IgD-negative memory B cell (primary cell): Measurements from ENCODE around the gene BICD1. TPM values are rescaled to one million over a fixed set of nuclear protein-coding genes. Genes with fewer than 3 reads are reported as not detected.

ENCODE experiments used
- H3K27ac Mint-ChIP-seq, 3 donors: one replicate each; pipeline ENCODE4 v1.8.0; 2020 to 2022; ENCODE audit warnings: mild to moderate bottlenecking in 3 of 3, mixed read lengths in 3 of 3, moderate library complexity in 1 of 3
- H3K27me3 Mint-ChIP-seq: one replicate; pipeline ENCODE4 v1.8.0; 2021; ENCODE audit warnings: mixed read lengths
- H3K36me3 Mint-ChIP-seq: one replicate; pipeline ENCODE4 v1.8.0; 2020; ENCODE audit warnings: mild to moderate bottlenecking, mixed read lengths
- H3K4me1 Mint-ChIP-seq, 3 donors: one replicate each; pipeline ENCODE4 v1.8.0; 2020 to 2022; ENCODE audit warnings: mixed read lengths in 3 of 3, mild to moderate bottlenecking in 1 of 3
- H3K4me3 Mint-ChIP-seq, 4 donors: one replicate each; pipeline ENCODE4 v1.8.0; 2020 to 2022; ENCODE audit warnings: mild to moderate bottlenecking in 4 of 4, mixed read lengths in 4 of 4, moderate library complexity in 3 of 4
- H3K9me3 Mint-ChIP-seq, 3 donors: one replicate each; pipeline ENCODE4 v1.8.0; 2020 to 2021; ENCODE audit warnings: mixed read lengths in 3 of 3, mild to moderate bottlenecking in 1 of 3
- polyA plus RNA-seq: library from polyadenylated mRNA; unstranded; fragments of 300-500 nt; fragmentation: Illumina TruSeq; gene quantifications from one replicate; pipeline ENCODE4 v1.2.3, GENCODE V29; 2021

The BICD1 gene
- polyA plus RNA-seq, 1 donor from 2014 or later, result 19.9 TPM

DNA sequence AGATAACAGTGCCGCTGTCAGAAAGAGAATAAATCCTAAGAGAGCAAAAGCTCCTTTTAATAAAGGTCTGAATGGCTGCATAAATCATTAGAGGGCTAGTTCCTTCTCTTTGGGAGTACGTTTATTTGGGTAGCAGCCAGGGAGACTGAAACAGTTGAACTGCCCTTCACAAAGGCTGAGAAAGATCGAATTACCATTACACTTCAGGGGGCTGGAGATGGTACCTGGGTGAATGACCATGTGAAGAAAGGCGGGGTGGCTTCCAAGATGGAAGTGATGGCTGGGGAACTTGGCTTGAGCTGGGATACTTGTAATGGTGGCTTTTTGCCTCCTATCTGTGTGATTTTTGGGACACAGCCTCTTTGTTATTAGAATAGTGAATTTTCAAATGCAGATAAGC lies 291.0 kb downstream of the BICD1 start:
- Mint-ChIP-seq H3K4me1 (peaks cover 8 to 13% (median 9%) of the 10 kb centered on the region in 3 donors), H3K4me3 (peak overlapping the region in 2 of 4 donors; percentile 10 to 57), H3K36me3 (no peaks in the 10 kb centered on the region), H3K9me3 (no peaks in the 10 kb centered on the region), H3K27ac (no peak overlapping the region), H3K27me3 (peaks cover 14% of the 10 kb centered on the region)

DNA sequence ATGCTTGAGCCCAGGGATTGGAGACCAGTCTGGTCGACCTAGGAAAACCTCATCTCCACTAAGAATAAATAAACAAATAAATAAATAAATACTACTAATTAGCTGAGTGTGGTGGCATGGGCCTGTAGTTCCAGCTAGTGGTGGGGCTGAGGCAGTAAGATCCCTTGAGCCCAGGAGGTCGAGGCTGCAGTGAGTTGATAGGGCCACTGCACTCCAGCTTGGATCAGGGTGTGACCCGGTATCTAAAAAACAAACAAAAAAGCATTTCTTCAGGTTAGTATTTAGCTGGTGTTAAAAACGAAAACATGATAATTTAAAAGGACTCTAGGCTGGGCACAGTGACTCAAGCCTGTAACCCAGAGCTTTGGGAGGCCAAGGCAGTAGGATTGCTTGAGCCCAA lies 291.5 kb downstream of the BICD1 start:
- Mint-ChIP-seq H3K27me3 (peaks cover 11% of the 10 kb centered on the region), H3K36me3 (no peaks in the 10 kb centered on the region), H3K9me3 (no peaks in the 10 kb centered on the region), H3K27ac (no peak overlapping the region), H3K4me3 (peak overlapping the region in 3 of 4 donors; percentile 33 to 98 (median 89)), H3K4me1 (peaks cover 8 to 13% (median 9%) of the 10 kb centered on the region in 3 donors)

DNA sequence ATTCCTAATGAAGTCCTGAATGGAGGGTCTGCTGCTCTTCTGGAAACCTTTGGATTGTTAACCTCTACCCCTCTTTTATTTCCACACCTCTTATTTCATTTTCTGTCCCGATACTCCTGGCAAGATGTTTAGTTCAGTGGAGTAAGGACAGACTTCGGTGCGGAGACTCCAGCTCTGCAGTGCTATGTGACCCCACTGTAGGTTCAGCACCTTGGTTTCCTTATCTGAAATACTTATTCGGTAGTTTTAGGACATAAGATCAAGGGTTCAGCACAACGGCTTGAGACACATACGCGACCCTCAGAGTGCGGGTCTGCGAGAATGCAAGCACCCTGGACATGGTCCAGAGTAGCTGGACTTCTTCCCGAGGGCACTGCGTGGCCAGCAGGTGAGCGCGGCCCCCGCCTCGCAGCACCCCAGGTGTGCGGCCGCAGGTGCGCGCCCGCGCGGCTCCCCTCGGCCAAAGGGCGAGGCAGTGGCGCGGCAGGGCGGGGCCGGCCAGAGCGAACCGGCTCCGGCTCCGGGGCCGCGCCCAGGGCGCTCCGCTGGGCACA lies 292.2 kb downstream of the BICD1 start:
- Mint-ChIP-seq H3K4me1 (peaks cover 8 to 13% (median 10%) of the 10 kb centered on the region in 3 donors), H3K4me3 (peak overlapping the region; percentile 85 to 99 (median 96)), H3K9me3 (no peaks in the 10 kb centered on the region), H3K36me3 (no peaks in the 10 kb centered on the region), H3K27ac (no peak overlapping the region), H3K27me3 (peaks cover 11% of the 10 kb centered on the region)

DNA sequence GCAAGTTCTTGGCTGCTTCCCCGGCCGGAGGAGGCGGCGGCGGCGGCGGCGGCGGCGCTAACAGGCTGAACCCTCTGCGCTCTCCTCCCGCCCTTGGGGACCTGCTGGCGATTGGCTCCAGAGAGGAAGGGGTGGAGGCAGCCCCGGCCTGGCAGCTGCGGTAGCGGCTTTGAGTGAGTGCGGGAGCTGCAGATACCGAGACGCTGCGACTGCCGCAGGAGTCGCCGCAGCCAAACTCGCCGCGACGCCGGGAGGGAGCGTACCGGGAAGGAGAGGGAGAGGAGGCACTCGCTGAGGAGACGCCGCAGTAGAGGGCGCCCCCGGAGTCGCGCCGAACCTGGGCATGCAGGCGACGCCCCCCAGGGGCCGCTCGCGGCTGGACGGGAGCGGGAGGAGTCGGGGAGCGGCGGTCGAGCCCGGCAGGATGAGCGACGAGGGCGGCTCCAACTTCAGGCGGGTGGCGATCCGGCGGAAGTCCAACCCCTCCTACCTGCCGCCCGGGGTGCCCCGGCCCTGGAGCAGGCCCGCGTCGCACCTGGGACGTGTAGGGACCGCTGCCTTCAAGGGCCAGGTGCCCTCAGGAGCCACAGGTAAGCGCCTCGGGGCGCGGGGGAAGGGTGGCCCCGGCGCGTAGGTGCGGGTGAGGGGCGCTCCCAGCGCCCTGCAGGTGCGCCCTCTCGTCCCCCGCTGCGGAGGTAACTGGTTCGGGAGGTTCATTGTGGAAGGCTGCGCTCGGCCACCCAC lies 292.9 kb downstream of the BICD1 start, which contains the start of gene FGD4:
Gene FGD4, plus strand, starts transcription at position 189 of the 744 bp plus-strand sequence.
- Mint-ChIP-seq H3K36me3 (no peaks in the 10 kb centered on the region), H3K27ac (peak within 1 kb of the TSS in 2 of 3 donors; percentile 59 to 63)

DNA sequence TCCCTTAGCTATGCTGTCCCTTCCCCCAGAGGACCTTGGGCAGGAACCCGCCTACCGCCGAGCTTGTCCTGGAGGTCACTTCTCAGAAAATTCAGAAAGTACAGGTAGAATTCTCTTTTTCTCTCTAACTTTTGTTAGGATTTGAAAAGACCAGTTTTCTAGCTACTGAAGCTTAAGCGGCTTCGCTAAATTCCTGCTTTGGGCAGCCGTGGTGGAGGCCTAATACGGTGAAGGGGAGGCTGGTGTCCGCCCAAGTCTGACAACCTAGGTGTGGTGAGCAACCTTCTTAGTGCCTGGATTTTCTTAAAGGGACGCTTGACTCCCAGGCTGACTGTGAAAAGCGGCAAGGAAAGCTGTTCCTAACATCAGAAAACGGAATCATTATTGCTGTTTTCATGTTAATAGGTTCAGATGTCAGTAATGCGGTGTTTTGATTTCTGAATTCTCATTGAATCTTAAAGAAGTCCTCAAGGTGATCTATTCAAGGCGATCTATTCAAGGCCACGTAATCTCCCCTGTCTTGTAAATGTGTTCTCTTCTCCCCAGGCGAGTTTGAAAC lies 293.5 kb downstream of the BICD1 start:
- Mint-ChIP-seq H3K9me3 (no peaks in the 10 kb centered on the region), H3K27me3 (peaks cover 11% of the 10 kb centered on the region), H3K36me3 (no peaks in the 10 kb centered on the region), H3K27ac (no peak overlapping the region), H3K4me1 (peaks cover 10 to 13% (median 11%) of the 10 kb centered on the region in 3 donors), H3K4me3 (peak overlapping the region; percentile 87 to 98 (median 96))

More for the DNA sequence above, 292.9 kb downstream of the BICD1 start, which contains the start of gene FGD4:
- peaks cover 10 to 13% (median 11%) of the 10 kb centered on the region in 3 donors for H3K4me1 Mint-ChIP-seq
- H3K27me3 Mint-ChIP-seq, result peaks cover 11% of the 10 kb centered on the region
- H3K4me3 Mint-ChIP-seq, result peak within 1 kb of the TSS; percentile 93 to 99 (median 98)
- H3K9me3 Mint-ChIP-seq, result no peaks in the 10 kb centered on the region

DNA sequence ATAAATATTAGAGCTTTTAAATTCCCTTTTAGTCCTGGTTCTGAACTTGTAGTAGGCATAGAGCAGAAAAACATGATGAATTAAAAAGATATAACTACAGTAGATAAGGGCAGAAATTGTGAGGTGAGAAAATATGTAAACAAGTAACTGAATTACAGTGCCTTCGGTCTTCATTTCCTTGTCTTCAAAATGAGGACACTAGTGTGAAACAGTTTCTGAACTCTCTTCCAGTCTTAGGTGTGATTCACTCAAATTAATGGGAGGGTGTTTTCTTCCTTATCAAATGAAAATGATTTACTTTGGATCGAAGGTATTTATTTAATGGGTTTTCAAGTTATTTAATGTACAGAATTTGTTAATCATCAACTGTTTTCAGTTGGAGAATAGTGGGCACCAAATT lies 294.2 kb downstream of the BICD1 start:
- Mint-ChIP-seq H3K9me3 (no peaks in the 10 kb centered on the region), H3K27ac (no peak overlapping the region), H3K27me3 (peaks cover 13% of the 10 kb centered on the region), H3K4me3 (peak overlapping the region in 3 of 4 donors; percentile 87 to 98 (median 93)), H3K4me1 (peaks cover 10 to 13% (median 11%) of the 10 kb centered on the region in 3 donors), H3K36me3 (no peaks in the 10 kb centered on the region)

DNA sequence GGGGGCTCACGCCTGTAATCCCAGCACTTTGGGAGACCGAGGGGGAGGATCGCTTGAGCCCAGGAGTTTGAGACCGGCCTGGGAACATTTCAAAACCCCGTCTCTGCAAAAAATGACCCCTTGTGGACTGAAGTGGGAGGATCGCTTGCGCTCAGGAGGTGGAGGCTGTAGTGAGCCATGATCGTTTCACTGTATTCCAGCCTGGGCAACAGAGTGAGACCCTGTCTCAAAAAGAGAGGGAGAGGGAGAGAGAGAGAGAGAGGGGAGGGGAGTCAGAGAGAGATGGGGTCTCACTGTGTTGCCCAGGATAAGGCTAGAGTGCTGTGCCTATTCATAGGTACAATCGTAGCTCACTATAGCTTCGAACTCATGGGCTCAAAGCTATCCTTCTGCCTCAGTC lies 295.5 kb downstream of the BICD1 start:
- H3K9me3 Mint-ChIP-seq, result no peaks in the 10 kb centered on the region
- H3K27me3 Mint-ChIP-seq, result peaks cover 13% of the 10 kb centered on the region
- H3K4me1 Mint-ChIP-seq, result peaks cover 10 to 13% (median 11%) of the 10 kb centered on the region in 3 donors
- no peak overlapping the region for H3K27ac Mint-ChIP-seq
- H3K4me3 Mint-ChIP-seq, result no peak overlapping the region
- H3K36me3 Mint-ChIP-seq, result no peaks in the 10 kb centered on the region

DNA sequence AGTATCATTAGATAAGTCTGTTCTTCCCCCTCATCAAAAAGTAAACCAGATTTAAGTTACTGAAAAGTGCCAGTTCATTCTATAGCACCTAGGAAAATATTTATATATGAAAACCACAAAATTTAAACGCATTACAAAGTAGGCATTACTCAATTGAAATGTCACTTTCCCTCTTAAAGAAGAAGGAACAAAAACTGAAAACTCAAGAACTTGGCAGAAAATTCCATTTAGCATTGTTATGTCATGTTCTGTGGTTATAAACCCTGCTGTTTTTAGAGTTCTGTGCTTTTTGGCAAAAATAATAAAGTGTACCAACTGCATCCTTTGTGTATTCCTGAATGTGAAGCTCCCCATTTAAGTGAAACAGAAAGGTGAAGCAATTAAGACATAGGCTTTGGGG lies 296.3 kb downstream of the BICD1 start:
- Mint-ChIP-seq H3K4me1 (peaks cover 10 to 13% (median 11%) of the 10 kb centered on the region in 3 donors), H3K36me3 (no peaks in the 10 kb centered on the region), H3K27me3 (peaks cover 13% of the 10 kb centered on the region), H3K27ac (no peak overlapping the region), H3K9me3 (no peaks in the 10 kb centered on the region), H3K4me3 (peak overlapping the region in 1 of 4 donors; percentile 7)

DNA sequence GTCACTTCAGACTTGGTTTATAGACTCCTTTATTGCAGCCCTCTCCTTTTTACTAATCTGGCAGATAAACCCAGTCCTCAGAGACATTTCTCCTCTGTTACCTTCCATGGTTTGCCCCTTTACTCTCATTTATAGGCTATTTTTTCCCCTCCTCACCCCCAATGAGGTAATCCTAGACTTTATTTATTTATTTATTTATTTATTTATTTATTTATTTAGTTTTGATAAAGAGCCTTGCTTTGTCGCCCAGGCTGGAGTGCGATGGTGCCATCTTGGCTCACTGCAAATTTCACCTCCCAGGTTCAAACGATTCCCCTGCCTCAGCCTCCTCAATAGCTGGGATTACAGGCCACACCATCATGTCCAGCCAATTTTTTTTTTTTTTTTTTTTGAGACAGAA lies 301.1 kb downstream of the BICD1 start:
- H3K27me3 Mint-ChIP-seq, result peaks cover 5% of the 10 kb centered on the region
- peaks cover 0 to 7% (median 3%) of the 10 kb centered on the region in 3 donors for H3K4me1 Mint-ChIP-seq
- no peak overlapping the region for H3K27ac Mint-ChIP-seq
- H3K4me3 Mint-ChIP-seq, result no peak overlapping the region
- H3K36me3 Mint-ChIP-seq, result no peaks in the 10 kb centered on the region
- H3K9me3 Mint-ChIP-seq, result no peaks in the 10 kb centered on the region

DNA sequence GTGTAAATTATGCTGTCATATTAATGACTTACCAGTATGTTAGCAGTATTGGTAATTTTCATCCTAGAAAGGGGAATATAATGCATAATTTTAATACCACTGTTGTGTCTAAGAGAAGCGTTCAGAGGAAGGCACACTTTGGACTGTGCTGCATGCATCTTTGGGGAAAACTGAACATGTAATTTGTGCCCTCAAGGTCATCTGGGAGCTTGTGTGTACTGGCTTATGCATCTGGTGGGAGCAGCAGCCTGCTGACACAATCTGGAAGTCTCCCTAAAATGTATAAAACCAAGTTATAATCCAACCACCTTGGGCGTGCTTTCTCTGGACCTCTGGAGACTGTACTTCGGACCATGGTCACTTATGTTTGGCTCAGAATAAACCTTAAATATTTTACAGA lies 306.8 kb downstream of the BICD1 start:
- Mint-ChIP-seq H3K27ac (no peak overlapping the region), H3K36me3 (no peaks in the 10 kb centered on the region), H3K9me3 (peaks cover 0 to 1% (median 0%) of the 10 kb centered on the region in 3 donors), H3K4me3 (no peak overlapping the region), H3K4me1 (peaks cover 0 to 4% (median 1%) of the 10 kb centered on the region in 3 donors), H3K27me3 (peaks cover 2% of the 10 kb centered on the region)

DNA sequence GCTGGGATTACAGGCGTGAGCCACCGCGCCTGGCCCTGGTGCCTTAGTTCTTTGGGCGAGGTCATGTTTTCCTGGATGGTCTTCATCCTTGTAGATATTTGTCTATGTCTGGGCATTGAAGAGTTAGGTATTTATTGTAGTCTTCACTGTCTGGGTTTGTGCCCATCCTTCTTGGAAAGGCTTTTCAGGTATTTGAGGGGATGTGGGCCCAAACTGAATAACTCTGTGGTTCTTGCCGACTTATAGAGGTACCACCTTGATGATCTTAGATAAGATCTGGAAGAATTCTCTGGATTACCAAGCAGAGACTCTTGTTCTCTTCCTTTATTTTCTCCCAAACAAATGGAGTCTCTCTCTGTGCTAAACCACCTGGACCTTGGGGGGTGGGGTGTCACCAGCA lies 311.6 kb downstream of the BICD1 start:
- Mint-ChIP-seq H3K4me1 (no peaks in the 10 kb centered on the region), H3K36me3 (no peaks in the 10 kb centered on the region)

DNA sequence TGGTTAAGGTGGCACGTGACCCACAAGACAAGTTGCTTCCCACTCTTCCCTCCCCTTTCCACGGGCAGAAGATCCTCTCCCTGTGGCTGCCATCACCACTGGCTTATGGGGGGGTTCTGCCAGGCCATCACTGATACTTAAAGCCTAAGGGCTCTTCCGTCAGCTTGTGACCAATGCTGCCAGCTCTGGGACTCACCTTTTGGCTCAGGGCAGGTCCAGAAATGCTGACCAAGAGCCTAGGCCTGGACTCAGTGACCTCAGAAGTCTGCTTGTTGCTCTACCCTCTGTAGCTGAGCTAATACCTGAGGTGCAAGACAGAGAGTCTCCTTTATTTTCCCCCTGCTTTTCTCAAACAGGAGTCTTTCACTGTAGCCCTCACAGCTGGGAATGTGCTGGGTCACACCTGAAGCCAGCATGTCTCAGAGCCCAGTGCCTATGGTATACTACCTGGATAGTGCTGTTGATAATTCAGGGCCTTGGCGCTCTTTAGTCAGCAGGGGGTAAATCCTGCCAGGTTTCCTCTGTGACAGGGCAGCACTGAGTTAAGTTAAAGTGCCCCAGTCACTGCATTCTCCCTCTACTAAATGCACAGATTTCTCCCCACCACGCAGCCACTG lies 312.4 kb downstream of the BICD1 start:
- Mint-ChIP-seq H3K27me3 (no peaks in the 10 kb centered on the region), H3K9me3 (no peaks in the 10 kb centered on the region), H3K4me3 (no peak overlapping the region), H3K36me3 (no peaks in the 10 kb centered on the region), H3K27ac (no peak overlapping the region), H3K4me1 (no peaks in the 10 kb centered on the region)

More for the DNA sequence above, 311.6 kb downstream of the BICD1 start:
- H3K27ac Mint-ChIP-seq, result no peak overlapping the region
- H3K27me3 Mint-ChIP-seq, result no peaks in the 10 kb centered on the region
- H3K4me3 Mint-ChIP-seq, result no peak overlapping the region
- peaks cover 0 to under 1% (median 0%) of the 10 kb centered on the region in 3 donors for H3K9me3 Mint-ChIP-seq

DNA sequence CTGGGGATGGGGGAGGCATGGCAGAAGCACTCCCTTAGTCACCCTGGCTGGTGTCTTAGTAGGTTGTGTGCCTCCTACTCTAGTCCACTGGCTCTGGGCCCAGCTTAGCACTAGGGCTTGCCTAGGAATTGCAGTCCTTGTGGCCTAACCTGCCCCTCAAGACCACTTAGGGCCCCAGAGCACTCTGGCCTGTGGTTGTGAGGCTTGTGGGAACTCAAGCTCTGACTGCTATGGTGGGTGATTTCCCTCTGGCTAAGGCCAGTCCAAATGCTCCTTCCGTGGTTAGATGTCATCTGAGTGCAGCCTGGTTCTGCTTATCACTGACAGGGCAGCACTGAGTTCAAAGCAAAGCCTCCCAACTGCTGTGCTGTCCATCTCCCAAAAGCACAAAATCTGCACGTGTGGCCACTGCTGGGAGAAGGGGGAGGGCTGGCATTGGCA lies 312.9 kb downstream of the BICD1 start:
- H3K9me3 Mint-ChIP-seq, result peaks cover 0 to 3% (median 0%) of the 10 kb centered on the region in 3 donors
- no peak overlapping the region for H3K27ac Mint-ChIP-seq
- no peaks in the 10 kb centered on the region for H3K4me1 Mint-ChIP-seq
- no peak overlapping the region for H3K4me3 Mint-ChIP-seq
- no peaks in the 10 kb centered on the region for H3K36me3 Mint-ChIP-seq
- no peaks in the 10 kb centered on the region for H3K27me3 Mint-ChIP-seq

DNA sequence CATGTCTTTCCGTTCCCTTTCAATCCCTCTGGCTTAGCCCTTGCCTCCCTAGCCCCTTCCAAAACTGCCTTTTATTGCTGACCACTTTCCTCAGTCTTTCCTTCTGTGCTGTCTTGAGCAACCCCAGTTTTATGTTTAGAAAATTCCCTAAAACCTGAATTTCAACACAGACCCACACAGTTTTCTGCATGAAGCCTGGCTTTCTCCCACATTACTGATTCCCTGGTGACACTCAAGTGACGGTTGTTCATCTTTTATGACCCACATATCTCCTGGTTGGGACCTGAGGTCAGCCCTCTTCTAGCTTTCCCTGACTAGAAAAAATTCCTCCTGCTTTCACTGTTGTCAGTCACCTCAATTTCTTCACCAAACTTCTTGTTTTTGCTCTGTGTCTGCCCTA lies 313.7 kb downstream of the BICD1 start:
- no peaks in the 10 kb centered on the region for H3K36me3 Mint-ChIP-seq
- no peak overlapping the region for H3K27ac Mint-ChIP-seq
- no peak overlapping the region for H3K4me3 Mint-ChIP-seq
- H3K27me3 Mint-ChIP-seq, result no peaks in the 10 kb centered on the region
- H3K9me3 Mint-ChIP-seq, result peaks cover 0 to 3% (median 0%) of the 10 kb centered on the region in 3 donors
- no peaks in the 10 kb centered on the region for H3K4me1 Mint-ChIP-seq

DNA sequence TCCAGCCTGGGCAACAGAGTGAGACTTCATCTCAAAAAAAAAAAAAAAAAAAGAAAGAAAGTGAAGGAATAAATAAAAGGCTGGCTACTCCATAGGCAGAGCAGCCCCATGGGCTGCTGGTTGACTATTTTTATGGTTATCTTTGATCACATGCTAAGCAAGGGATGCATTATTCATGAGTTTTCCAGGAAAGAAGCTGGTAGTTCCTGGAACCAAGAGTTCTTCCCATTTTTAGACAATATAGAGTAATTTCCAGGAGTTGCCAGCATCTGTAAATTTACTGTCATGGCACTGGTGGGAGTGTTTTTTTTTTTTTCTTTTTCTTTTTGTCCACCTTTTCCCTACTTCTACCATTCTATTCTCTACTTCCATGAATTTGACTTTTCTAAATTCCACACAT lies 316.9 kb downstream of the BICD1 start:
- no peak overlapping the region for H3K4me3 Mint-ChIP-seq
- peaks cover 2% of the 10 kb centered on the region for H3K27me3 Mint-ChIP-seq
- peaks cover 5 to 9% (median 9%) of the 10 kb centered on the region in 3 donors for H3K9me3 Mint-ChIP-seq
- peaks cover 4% of the 10 kb centered on the region for H3K36me3 Mint-ChIP-seq
- no peaks in the 10 kb centered on the region for H3K4me1 Mint-ChIP-seq
- H3K27ac Mint-ChIP-seq, result no peak overlapping the region
